ENCODE results near the gene FYN. TPM values are rescaled to one million over a fixed set of nuclear protein-coding genes. Genes with fewer than 3 reads are reported as not detected.

Gene FYN
- total RNA-seq, 1 experiment from 2014 or later = 18.5 TPM

DNA sequence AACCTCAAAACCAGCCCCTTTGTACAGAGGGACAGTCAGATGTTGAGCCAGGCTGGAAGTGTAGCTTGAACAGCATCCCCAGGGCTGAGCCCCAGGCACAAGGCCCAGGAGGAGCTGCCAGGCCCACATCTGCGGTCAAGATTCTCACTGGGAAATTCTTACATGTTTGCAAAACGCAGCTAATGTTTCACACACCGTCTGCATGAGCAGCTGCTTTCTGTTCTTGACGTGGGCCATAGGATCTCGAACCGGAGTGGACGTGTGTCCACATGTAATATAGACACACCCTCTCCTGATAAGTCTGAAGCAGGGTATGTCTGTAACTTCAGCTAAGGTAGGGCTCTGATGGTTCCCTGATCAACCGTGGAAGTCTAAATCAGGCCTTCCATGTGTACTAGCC, 226.3 kb downstream of the FYN start:
- TF ChIP-seq POLR2AphosphoS5 (IDR thresholded peaks at IDR 0.05; ENCODE audit: low read depth, low read length) (no peak), ZFX (IDR thresholded peaks at IDR 0.05) (no peak), CBX3 (IDR thresholded peaks at IDR 0.05; ENCODE audit: low read depth) (no peak), EZH2phosphoT487 (IDR thresholded peaks at IDR 0.05; ENCODE audit: borderline replicate concordance) (no peak), EGR1 (IDR thresholded peaks at IDR 0.05; ENCODE audit: low read depth) (no peak), RAD21 (IDR thresholded peaks at IDR 0.05; ENCODE audit: low read depth) (no peak), JUND (IDR thresholded peaks at IDR 0.05) (no peak), ELF1 (IDR thresholded peaks at IDR 0.05; ENCODE audit: borderline replicate concordance, low read depth) (no peak), SP1 (IDR thresholded peaks at IDR 0.05; ENCODE audit: low read depth) (no peak), SIN3A (IDR thresholded peaks at IDR 0.05; ENCODE audit: low read depth) (no peak), SRF (IDR thresholded peaks at IDR 0.05; ENCODE audit: low read depth) (no peak), FOSL1 (IDR thresholded peaks at IDR 0.05; ENCODE audit: low read depth) (no peak), POLR2A (IDR thresholded peaks at IDR 0.05; ENCODE audit: borderline replicate concordance, extremely low read depth, insufficient read depth, insufficient read length) (no peak), TCF7L2 (IDR thresholded peaks at IDR 0.05; ENCODE audit: borderline replicate concordance, extremely low read depth, insufficient read depth, insufficient read length) (no peak), YY1 (IDR thresholded peaks at IDR 0.05; ENCODE audit: extremely low read depth, insufficient replicate concordance, low read depth, low read length) (no peak)
- TF ChIP-seq, protein P1, sequence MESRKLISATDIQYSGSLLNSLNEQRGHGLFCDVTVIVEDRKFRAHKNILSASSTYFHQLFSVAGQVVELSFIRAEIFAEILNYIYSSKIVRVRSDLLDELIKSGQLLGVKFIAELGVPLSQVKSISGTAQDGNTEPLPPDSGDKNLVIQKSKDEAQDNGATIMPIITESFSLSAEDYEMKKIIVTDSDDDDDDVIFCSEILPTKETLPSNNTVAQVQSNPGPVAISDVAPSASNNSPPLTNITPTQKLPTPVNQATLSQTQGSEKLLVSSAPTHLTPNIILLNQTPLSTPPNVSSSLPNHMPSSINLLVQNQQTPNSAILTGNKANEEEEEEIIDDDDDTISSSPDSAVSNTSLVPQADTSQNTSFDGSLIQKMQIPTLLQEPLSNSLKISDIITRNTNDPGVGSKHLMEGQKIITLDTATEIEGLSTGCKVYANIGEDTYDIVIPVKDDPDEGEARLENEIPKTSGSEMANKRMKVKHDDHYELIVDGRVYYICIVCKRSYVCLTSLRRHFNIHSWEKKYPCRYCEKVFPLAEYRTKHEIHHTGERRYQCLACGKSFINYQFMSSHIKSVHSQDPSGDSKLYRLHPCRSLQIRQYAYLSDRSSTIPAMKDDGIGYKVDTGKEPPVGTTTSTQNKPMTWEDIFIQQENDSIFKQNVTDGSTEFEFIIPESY (IDR thresholded peaks at IDR 0.05; ENCODE audit: extremely low read depth, insufficient replicate concordance, low read length) = no peak
- TF ChIP-seq, protein P2, sequence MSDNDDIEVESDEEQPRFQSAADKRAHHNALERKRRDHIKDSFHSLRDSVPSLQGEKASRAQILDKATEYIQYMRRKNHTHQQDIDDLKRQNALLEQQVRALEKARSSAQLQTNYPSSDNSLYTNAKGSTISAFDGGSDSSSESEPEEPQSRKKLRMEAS (IDR thresholded peaks at IDR 0.05) = no peak
- TF ChIP-seq, protein P3, sequence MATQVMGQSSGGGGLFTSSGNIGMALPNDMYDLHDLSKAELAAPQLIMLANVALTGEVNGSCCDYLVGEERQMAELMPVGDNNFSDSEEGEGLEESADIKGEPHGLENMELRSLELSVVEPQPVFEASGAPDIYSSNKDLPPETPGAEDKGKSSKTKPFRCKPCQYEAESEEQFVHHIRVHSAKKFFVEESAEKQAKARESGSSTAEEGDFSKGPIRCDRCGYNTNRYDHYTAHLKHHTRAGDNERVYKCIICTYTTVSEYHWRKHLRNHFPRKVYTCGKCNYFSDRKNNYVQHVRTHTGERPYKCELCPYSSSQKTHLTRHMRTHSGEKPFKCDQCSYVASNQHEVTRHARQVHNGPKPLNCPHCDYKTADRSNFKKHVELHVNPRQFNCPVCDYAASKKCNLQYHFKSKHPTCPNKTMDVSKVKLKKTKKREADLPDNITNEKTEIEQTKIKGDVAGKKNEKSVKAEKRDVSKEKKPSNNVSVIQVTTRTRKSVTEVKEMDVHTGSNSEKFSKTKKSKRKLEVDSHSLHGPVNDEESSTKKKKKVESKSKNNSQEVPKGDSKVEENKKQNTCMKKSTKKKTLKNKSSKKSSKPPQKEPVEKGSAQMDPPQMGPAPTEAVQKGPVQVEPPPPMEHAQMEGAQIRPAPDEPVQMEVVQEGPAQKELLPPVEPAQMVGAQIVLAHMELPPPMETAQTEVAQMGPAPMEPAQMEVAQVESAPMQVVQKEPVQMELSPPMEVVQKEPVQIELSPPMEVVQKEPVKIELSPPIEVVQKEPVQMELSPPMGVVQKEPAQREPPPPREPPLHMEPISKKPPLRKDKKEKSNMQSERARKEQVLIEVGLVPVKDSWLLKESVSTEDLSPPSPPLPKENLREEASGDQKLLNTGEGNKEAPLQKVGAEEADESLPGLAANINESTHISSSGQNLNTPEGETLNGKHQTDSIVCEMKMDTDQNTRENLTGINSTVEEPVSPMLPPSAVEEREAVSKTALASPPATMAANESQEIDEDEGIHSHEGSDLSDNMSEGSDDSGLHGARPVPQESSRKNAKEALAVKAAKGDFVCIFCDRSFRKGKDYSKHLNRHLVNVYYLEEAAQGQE (IDR thresholded peaks at IDR 0.05; ENCODE audit: low read depth) = no peak
- TF ChIP-seq, protein P4, sequence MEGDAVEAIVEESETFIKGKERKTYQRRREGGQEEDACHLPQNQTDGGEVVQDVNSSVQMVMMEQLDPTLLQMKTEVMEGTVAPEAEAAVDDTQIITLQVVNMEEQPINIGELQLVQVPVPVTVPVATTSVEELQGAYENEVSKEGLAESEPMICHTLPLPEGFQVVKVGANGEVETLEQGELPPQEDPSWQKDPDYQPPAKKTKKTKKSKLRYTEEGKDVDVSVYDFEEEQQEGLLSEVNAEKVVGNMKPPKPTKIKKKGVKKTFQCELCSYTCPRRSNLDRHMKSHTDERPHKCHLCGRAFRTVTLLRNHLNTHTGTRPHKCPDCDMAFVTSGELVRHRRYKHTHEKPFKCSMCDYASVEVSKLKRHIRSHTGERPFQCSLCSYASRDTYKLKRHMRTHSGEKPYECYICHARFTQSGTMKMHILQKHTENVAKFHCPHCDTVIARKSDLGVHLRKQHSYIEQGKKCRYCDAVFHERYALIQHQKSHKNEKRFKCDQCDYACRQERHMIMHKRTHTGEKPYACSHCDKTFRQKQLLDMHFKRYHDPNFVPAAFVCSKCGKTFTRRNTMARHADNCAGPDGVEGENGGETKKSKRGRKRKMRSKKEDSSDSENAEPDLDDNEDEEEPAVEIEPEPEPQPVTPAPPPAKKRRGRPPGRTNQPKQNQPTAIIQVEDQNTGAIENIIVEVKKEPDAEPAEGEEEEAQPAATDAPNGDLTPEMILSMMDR (IDR thresholded peaks at IDR 0.05 in 2 of 3, conservative IDR thresholded peaks at IDR 0.05 in 1 of 3; ENCODE audit: borderline replicate concordance in 1 of 3, insufficient read depth in 1 of 3, low read depth in 2 of 3, low read length in 2 of 3) = no peak
- TF ChIP-seq, protein P5, sequence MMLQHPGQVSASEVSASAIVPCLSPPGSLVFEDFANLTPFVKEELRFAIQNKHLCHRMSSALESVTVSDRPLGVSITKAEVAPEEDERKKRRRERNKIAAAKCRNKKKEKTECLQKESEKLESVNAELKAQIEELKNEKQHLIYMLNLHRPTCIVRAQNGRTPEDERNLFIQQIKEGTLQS (IDR thresholded peaks at IDR 0.05) = no peak
- Histone ChIP-seq H4K20me1 (ENCODE audit: insufficient read depth) (no peaks in the 10 kb centered on the region), H3K4me1 (ENCODE audit: control insufficient read depth in 1 of 2, insufficient read depth in 2 of 2, low read length in 2 of 2) (peaks cover 0 to 7% of the 10 kb centered on the region in 2 experiments; a peak in 2 of 4 replicates), H3K27me3 (ENCODE audit: insufficient read depth, low read length) (no peaks in the 10 kb centered on the region), H3K27ac (ENCODE audit: low read depth, low read length) (no peak overlapping the region), H2AFZ (ENCODE audit: low read depth, low read length, poor library complexity, severe bottlenecking) (no peak overlapping the region), H3K4me2 (ENCODE audit: low read length) (no peak overlapping the region), H3K9me2 (ENCODE audit: insufficient read depth) (no peaks in the 10 kb centered on the region), H3K79me2 (ENCODE audit: insufficient read depth, low read length) (no peaks in the 10 kb centered on the region), H3K36me3 (ENCODE audit: control insufficient read depth in 1 of 2, insufficient read depth in 2 of 2, low read length in 2 of 2) (no peaks in the 10 kb centered on the region), H3K4me3 (replicated peaks in 1 of 2; ENCODE audit: low read depth in 1 of 2, low read length in 2 of 2) (no peak overlapping the region), H3K9ac (ENCODE audit: low read length) (no peak overlapping the region), H3K9me3 (ENCODE audit: control insufficient read depth in 1 of 2, insufficient read depth in 1 of 2, low read depth in 1 of 2, low read length in 2 of 2) (no peaks in the 10 kb centered on the region)
- BruUV-seq (replicated peaks) = no TSS peak
- no peak for DNase-seq (ENCODE audit: low read depth, low spot score)
- CTCF ChIA-PET = no interaction called here
- no peak for ATAC-seq
- intact Hi-C loops (cut with micrococcal nuclease) = no loop called here
- RAD21 ChIA-PET (ENCODE audit: low non-redundant PET in 1 of 2, low total read pairs in 2 of 2, uncharacterized antibody in 2 of 2, unreplicated experiment in 2 of 2) = no interaction called here
- POLR2A ChIA-PET = no interaction called here
